SK-N-SH (cell line): ENCODE measurements around the gene OTUD4. TPM values are rescaled to one million over a fixed set of nuclear protein-coding genes. Genes with fewer than 3 reads are reported as not detected.

Source experiments
- CTCF ChIA-PET: fragments of 300-600, 350-600 bp; formaldehyde crosslinking; extraction: SDS; loops from one replicate; lab custom pipeline; 2021; lab: Yijun Ruan, JAX
- POLR2A ChIA-PET: fragments of 350-600 bp; sonication (Branson Sonifier 250); formaldehyde crosslinking; extraction: SDS; loops from one replicate; lab custom pipeline; 2020; ENCODE audit warnings: antibody characterized with exemption, inconsistent platforms; lab: Yijun Ruan, JAX
- DNase-seq: peaks from one replicate; pipeline ENCODE4 v3.0.0; 2012
- H2AFZ ChIP-seq: fragments of 200-600 bp; sonication (generic); 2 replicates; pipeline ENCODE4 v1.8.1; 2016; ENCODE audit warnings: antibody characterized with exemption, mild to moderate bottlenecking, low read depth
- H3F3A ChIP-seq: fragments of 200-600 bp; sonication (generic); replicated peaks from 2 replicates; pipeline ENCODE3; 2016; ENCODE audit warnings: antibody characterized with exemption, mild to moderate bottlenecking; ENCODE audit not compliant: insufficient read depth
- H3K27ac ChIP-seq, 2 experiments: fragments of 200-500 bp in 1 of 2; fragments of 200-600 bp in 1 of 2; sonication (Bioruptor generic) in 1 of 2; sonication (generic), shearing (Covaris generic) in 1 of 2; 2 replicates each; pipeline versions ENCODE4 v1.5.1 to v1.6.1; 2014 to 2016; ENCODE audit warnings: low read depth in 2 of 2, inconsistent platforms in 1 of 2, low read length in 1 of 2, mild to moderate bottlenecking in 1 of 2, mixed read lengths in 1 of 2
- H3K27me3 ChIP-seq: fragments of 200-600 bp; sonication (generic), shearing (Covaris generic); 2 replicates; pipeline ENCODE4 v1.6.1; 2016; ENCODE audit warnings: mixed run types; ENCODE audit not compliant: insufficient read depth
- H3K36me3 ChIP-seq, 2 experiments: fragments of 200-500 bp in 1 of 2; fragments of 200-600 bp in 1 of 2; sonication (Bioruptor generic) in 1 of 2; sonication (generic) in 1 of 2; replicated peaks in 1 of 2; 2 replicates each; pipeline versions ENCODE3 to v1.5.1; 2014 to 2016; ENCODE audit warnings: low read length in 1 of 2, mild to moderate bottlenecking in 1 of 2; ENCODE audit not compliant: insufficient read depth in 2 of 2, control insufficient read depth in 1 of 2
- H3K4me1 ChIP-seq, 2 experiments: fragments of 200-500 bp in 1 of 2; fragments of 200-600 bp in 1 of 2; sonication (Bioruptor generic) in 1 of 2; sonication (generic), shearing (Covaris generic) in 1 of 2; 2 replicates each; pipeline versions ENCODE4 v1.5.1 to v1.6.1; 2014 to 2016; ENCODE audit warnings: low read depth in 1 of 2, low read length in 1 of 2, mixed run types in 1 of 2; ENCODE audit not compliant: insufficient read depth in 2 of 2, control insufficient read depth in 1 of 2
- H3K4me2 ChIP-seq: fragments of 200-600 bp; sonication (generic), shearing (Covaris generic); 2 replicates; pipeline ENCODE4 v1.6.1; 2017; ENCODE audit warnings: mixed run types
- H3K4me3 ChIP-seq, 2 experiments: fragments of 200-500 bp in 1 of 2; fragments of 200-600 bp in 1 of 2; sonication (Bioruptor generic) in 1 of 2; sonication (generic), shearing (Covaris generic) in 1 of 2; 2 replicates each; pipeline versions ENCODE4 v1.5.1 to v1.8.1; 2014 to 2016; ENCODE audit warnings: low read depth in 2 of 2, inconsistent platforms in 1 of 2, low read length in 1 of 2, mild to moderate bottlenecking in 1 of 2, mixed read lengths in 1 of 2, moderate library complexity in 1 of 2
- H3K79me2 ChIP-seq: fragments of 200-600 bp; sonication (generic); 2 replicates; pipeline ENCODE4 v1.8.1; 2017; ENCODE audit warnings: mild to moderate bottlenecking; ENCODE audit not compliant: insufficient read depth
- H3K9ac ChIP-seq: fragments of 200-600 bp; sonication (generic); 2 replicates; pipeline ENCODE4 v1.6.1; 2017; ENCODE audit warnings: mixed run types
- H3K9me2 ChIP-seq: fragments of 200-600 bp; sonication (generic); 2 replicates; pipeline ENCODE4 v1.6.1; 2017; ENCODE audit warnings: mixed run types
- H3K9me3 ChIP-seq: fragments of 200-600 bp; sonication (generic); 2 replicates; pipeline ENCODE4 v1.6.1; 2017; ENCODE audit warnings: mixed run types, mild to moderate bottlenecking, moderate library complexity
- H4K20me1 ChIP-seq: fragments of 200-600 bp; sonication (generic); 2 replicates; pipeline ENCODE4 v1.6.1; 2017; ENCODE audit warnings: mild to moderate bottlenecking, mixed run types; ENCODE audit not compliant: insufficient read depth
- FOSL2 ChIP-seq: IDR thresholded peaks from 2 replicates; pipeline ENCODE4 v1.4.0; 2012; ENCODE audit warnings: low read depth, mild to moderate bottlenecking, moderate library complexity, borderline replicate concordance
- NRF1 ChIP-seq: IDR thresholded peaks from 2 replicates; pipeline ENCODE4 v1.6.1; 2012; ENCODE audit warnings: low read depth, mild to moderate bottlenecking, low read length
- RAD21 ChIP-seq: IDR thresholded peaks from 2 replicates; pipeline ENCODE4 v1.6.1; 2012; ENCODE audit warnings: mild to moderate bottlenecking, low read length
- RCOR1 ChIP-seq: fragments of 150-350 bp; IDR thresholded peaks from 2 replicates; pipeline ENCODE4 v1.6.1; 2017; ENCODE audit warnings: antibody characterized with exemption, low read length
- RXRA ChIP-seq: IDR thresholded peaks from 2 replicates; pipeline ENCODE4 v1.4.0; 2012; ENCODE audit warnings: low read depth, mild to moderate bottlenecking, borderline replicate concordance
- SMC3 ChIP-seq: IDR thresholded peaks from 2 replicates; pipeline ENCODE4 v1.6.1; 2012; ENCODE audit warnings: low read depth, low read length, improper control_type of control experiment
- TCF12 ChIP-seq: IDR thresholded peaks from 2 replicates; pipeline ENCODE4 v1.4.0; 2012
- USF2 ChIP-seq: fragments of 150-350 bp; IDR thresholded peaks from 2 replicates; pipeline ENCODE4 v1.6.1; 2017; ENCODE audit warnings: antibody characterized with exemption, low read length, low read depth, borderline replicate concordance
- YY1 ChIP-seq: IDR thresholded peaks from 2 replicates; pipeline ENCODE4 v1.4.0; 2012; ENCODE audit warnings: low read depth, mild to moderate bottlenecking
- WGBS: methylation state at CpG from one replicate; pipeline ENCODE4 v1.1.6; 2017; ENCODE audit warnings: low lambda C conversion rate; 5-methylcytosine and 5-hydroxymethylcytosine counted together
- polyA plus RNA-seq, 3 experiments: library from polyadenylated mRNA; depleted of rRNA; stranded (reverse); fragments of >200 nt; gene quantifications; 2 replicates each; pipeline ENCODE4 v1.2.3, GENCODE V29; 2012
- TF ChIP-seq, protein P1 (sequence below): IDR thresholded peaks from 2 replicates; pipeline ENCODE4 v1.4.0; 2012; ENCODE audit warnings: low read depth, borderline replicate concordance
- TF ChIP-seq, protein P2 (sequence below): IDR thresholded peaks from 2 replicates; pipeline ENCODE4; 2012

Gene OTUD4
- polyA plus RNA-seq, 1 of the 3 experiments (the other 2 are of a cell fraction), result 8.5 TPM

DNA sequence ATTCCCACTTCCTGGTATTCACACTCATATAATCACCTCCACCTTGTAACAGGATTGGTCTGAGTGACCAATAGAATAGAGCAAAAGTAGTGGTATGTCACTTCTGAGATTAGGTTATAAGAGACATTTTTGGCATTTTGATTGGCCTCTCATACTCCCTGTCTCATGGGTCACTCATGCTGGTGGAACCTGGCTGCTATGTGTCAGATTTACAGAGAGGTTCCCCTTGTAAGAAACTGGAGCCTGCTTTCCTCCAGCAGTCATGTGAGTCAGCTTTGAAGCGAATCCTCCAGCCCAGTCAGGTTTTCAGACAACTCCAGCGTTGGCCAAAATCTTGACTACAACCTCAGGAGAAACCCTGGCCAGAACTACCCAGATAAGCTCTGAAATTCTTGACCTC, 2.6 kb upstream of the OTUD4 start:
- no peak for DNase-seq
- H3K9me2 ChIP-seq, result no peaks in the 10 kb centered on the region
- CTCF ChIA-PET, result no interaction called here
- WGBS, result 87% methylated on average over 2 of the region's 2 CpGs
- no peaks in the 10 kb centered on the region for H3K9me3 ChIP-seq
- H3K79me2 ChIP-seq, result peaks cover 16% of the 10 kb centered on the region
- H3K36me3 ChIP-seq, result no peaks in the 10 kb centered on the region
- no peak overlapping the region for H3K27ac ChIP-seq
- peaks cover 4% of the 10 kb centered on the region for H3F3A ChIP-seq
- peaks cover 0 to 10% of the 10 kb centered on the region in 2 experiments; a peak in 2 of 4 replicates for H3K4me1 ChIP-seq
- H3K27me3 ChIP-seq, result no peaks in the 10 kb centered on the region
- H3K9ac ChIP-seq, result no peak overlapping the region
- no peak for TF ChIP-seq NRF1
- no peak for TF ChIP-seq RXRA
- no peak for TF ChIP-seq USF2
- TF ChIP-seq RCOR1, result no peak
- no peak for TF ChIP-seq RAD21
- TF ChIP-seq YY1, result no peak
- no peak overlapping the region for H3K4me3 ChIP-seq
- POLR2A ChIA-PET, result no interaction called here
- no peak overlapping the region for H2AFZ ChIP-seq
- H3K4me2 ChIP-seq, result no peak overlapping the region
- H4K20me1 ChIP-seq, result no peaks in the 10 kb centered on the region; the same call in 1 of the 2 replicates

DNA sequence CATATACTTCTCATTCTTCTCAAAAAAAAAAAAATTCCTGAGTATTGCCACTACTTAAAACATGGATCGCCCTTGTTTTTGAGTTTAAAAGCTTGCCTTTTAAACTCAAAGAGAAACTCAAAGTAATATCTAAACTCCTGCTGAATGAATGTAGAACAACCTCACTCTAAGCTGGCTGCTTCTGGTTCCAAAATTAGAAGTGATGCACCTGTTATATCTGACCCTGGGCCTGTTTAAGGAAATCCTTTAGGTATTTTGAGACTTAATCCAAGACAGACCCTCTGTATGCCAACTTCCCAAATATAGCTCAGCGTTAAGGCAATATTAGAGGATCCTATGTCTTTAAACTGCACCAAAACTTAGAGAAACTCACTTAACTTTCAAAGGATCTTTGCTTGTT, 1.8 kb upstream of the OTUD4 start:
- no peak overlapping the region for H3K9ac ChIP-seq
- TF ChIP-seq TCF12, result no peak
- TF ChIP-seq, protein P1, sequence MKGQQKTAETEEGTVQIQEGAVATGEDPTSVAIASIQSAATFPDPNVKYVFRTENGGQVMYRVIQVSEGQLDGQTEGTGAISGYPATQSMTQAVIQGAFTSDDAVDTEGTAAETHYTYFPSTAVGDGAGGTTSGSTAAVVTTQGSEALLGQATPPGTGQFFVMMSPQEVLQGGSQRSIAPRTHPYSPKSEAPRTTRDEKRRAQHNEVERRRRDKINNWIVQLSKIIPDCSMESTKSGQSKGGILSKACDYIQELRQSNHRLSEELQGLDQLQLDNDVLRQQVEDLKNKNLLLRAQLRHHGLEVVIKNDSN, result no peak
- no peak for TF ChIP-seq NRF1
- TF ChIP-seq, protein P2, sequence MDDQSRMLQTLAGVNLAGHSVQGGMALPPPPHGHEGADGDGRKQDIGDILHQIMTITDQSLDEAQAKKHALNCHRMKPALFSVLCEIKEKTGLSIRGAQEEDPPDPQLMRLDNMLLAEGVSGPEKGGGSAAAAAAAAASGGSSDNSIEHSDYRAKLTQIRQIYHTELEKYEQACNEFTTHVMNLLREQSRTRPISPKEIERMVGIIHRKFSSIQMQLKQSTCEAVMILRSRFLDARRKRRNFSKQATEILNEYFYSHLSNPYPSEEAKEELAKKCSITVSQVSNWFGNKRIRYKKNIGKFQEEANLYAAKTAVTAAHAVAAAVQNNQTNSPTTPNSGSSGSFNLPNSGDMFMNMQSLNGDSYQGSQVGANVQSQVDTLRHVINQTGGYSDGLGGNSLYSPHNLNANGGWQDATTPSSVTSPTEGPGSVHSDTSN, result no peak
- TF ChIP-seq FOSL2, result no peak
- no peak for TF ChIP-seq USF2
- no peak for TF ChIP-seq SMC3
- DNase-seq, result no peak

More for the DNA sequence above, 1.8 kb upstream of the OTUD4 start:
- H3K4me2 ChIP-seq, result no peak overlapping the region
- peaks cover 4% of the 10 kb centered on the region for H3F3A ChIP-seq
- H3K36me3 ChIP-seq, result no peaks in the 10 kb centered on the region
- H4K20me1 ChIP-seq, result peaks cover 6% of the 10 kb centered on the region
- H3K27me3 ChIP-seq, result no peaks in the 10 kb centered on the region
- CTCF ChIA-PET, result interaction anchor here (0.8 kb wide), 1 partner anchor 84 kb away, joined by 3 read pairs; the partner anchor contains the start of genes ABCE1 and ANAPC10
- H3K4me1 ChIP-seq, result peaks cover 0 to 14% of the 10 kb centered on the region in 2 experiments; a peak in 2 of 4 replicates
- 100% methylated on average over 2 of the region's 2 CpGs for WGBS
- no peak overlapping the region for H3K4me3 ChIP-seq
- no peaks in the 10 kb centered on the region for H3K9me2 ChIP-seq
- H3K79me2 ChIP-seq, result peaks cover 24% of the 10 kb centered on the region
- H2AFZ ChIP-seq, result no peak overlapping the region
- no peaks in the 10 kb centered on the region for H3K9me3 ChIP-seq
- POLR2A ChIA-PET, result no interaction called here
- no peak overlapping the region for H3K27ac ChIP-seq
